Glutamatergic neuron (in vitro differentiated cells): Measurements from ENCODE around the gene FEZ2. TPM values are rescaled to one million over a fixed set of nuclear protein-coding genes. Genes with fewer than 3 reads are reported as not detected.

Experiments
- DNase-seq: peaks from one replicate; pipeline ENCODE4 v3.0.0; 2022
- H3K27ac Mint-ChIP-seq: one replicate; pipeline ENCODE4 v1.8.0; 2020; ENCODE audit warnings: mild to moderate bottlenecking, mixed read lengths, inconsistent platforms; ENCODE audit not compliant: unreplicated experiment
- H3K27me3 Mint-ChIP-seq: one replicate; pipeline ENCODE4 v1.8.0; 2020; ENCODE audit warnings: mild to moderate bottlenecking, moderate library complexity, mixed read lengths, inconsistent platforms; ENCODE audit not compliant: unreplicated experiment
- H3K36me3 Mint-ChIP-seq: one replicate; pipeline ENCODE4 v1.8.0; 2020; ENCODE audit warnings: mild to moderate bottlenecking, mixed read lengths, inconsistent platforms; ENCODE audit not compliant: unreplicated experiment
- H3K4me1 Mint-ChIP-seq: one replicate; pipeline ENCODE4 v1.8.0; 2020; ENCODE audit warnings: mild to moderate bottlenecking, low read depth, mixed read lengths, inconsistent platforms; ENCODE audit not compliant: unreplicated experiment
- H3K4me3 Mint-ChIP-seq: one replicate; pipeline ENCODE4 v1.8.0; 2020; ENCODE audit warnings: mild to moderate bottlenecking, mixed read lengths, inconsistent platforms; ENCODE audit not compliant: unreplicated experiment
- H3K9me3 Mint-ChIP-seq: one replicate; pipeline ENCODE4 v1.8.0; 2020; ENCODE audit warnings: mild to moderate bottlenecking, moderate library complexity, mixed read lengths, inconsistent platforms; ENCODE audit not compliant: unreplicated experiment
- total RNA-seq: library from RNA; stranded (reverse); fragmentation: NEBNext Ultra II Directional; extraction: Animal tissue kit (Norgen Biotek cat#: 25700); gene quantifications from one replicate; pipeline ENCODE4 v1.2.1, GENCODE V29; 2021; ENCODE audit not compliant: unreplicated experiment
- TF ChIP-seq, protein P1 (sequence below): fragments of 200-600 bp; sonication (generic); IDR thresholded peaks from one replicate; pipeline ENCODE4 v1.5.0; 2021; ENCODE audit not compliant: partially characterized antibody, unreplicated experiment

FEZ2 gene
- total RNA-seq, 1 donor from 2014 or later, result 47.3 TPM

DNA sequence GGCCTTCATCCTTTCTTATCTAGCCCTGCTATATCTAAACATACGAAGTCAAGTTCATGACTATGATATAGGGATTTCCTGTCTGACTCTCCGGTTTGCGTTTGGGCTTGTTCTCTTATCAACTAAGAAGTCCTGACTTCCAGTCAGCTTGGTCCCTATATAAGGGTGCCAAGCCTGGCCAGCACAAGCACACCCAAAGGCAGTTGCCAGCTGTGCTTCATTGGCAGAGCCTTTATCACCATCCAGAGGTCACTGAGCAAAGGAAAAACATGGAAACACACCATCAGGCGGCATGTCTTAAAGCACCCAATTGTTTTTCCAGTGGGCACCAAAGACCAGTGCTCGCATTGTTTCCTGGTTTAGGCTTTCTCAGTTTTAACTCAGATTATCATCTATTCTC, 72.7 kb downstream of the FEZ2 start:
- Mint-ChIP-seq H3K36me3 (peaks cover 5% of the 10 kb centered on the region), H3K9me3 (no peaks in the 10 kb centered on the region), H3K27ac (no peak overlapping the region), H3K4me1 (peaks cover 2% of the 10 kb centered on the region), H3K27me3 (no peaks in the 10 kb centered on the region), H3K4me3 (no peak overlapping the region)
- TF ChIP-seq, protein P1, sequence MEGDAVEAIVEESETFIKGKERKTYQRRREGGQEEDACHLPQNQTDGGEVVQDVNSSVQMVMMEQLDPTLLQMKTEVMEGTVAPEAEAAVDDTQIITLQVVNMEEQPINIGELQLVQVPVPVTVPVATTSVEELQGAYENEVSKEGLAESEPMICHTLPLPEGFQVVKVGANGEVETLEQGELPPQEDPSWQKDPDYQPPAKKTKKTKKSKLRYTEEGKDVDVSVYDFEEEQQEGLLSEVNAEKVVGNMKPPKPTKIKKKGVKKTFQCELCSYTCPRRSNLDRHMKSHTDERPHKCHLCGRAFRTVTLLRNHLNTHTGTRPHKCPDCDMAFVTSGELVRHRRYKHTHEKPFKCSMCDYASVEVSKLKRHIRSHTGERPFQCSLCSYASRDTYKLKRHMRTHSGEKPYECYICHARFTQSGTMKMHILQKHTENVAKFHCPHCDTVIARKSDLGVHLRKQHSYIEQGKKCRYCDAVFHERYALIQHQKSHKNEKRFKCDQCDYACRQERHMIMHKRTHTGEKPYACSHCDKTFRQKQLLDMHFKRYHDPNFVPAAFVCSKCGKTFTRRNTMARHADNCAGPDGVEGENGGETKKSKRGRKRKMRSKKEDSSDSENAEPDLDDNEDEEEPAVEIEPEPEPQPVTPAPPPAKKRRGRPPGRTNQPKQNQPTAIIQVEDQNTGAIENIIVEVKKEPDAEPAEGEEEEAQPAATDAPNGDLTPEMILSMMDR, result no peak
- no peak for DNase-seq

DNA sequence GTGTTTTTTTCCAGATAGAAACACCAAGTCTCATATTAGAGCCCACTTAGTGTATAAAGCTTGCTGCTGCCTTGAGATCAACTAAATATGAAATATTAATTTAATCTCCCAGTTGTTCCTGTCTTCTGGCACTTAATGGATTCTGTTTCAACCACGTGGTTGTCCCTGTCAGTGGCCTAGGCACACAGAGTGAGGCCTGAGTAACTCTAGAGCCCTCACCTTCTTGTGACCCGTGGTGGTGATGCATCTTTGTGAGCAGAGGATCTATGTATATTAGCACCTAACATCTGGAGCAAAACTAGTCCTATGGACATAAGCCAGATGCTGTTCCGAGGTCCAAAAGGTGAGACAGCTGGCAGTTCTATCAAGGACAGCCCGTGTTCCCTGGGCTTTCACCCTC, 74.8 kb downstream of the FEZ2 start:
- Mint-ChIP-seq H3K9me3 (no peaks in the 10 kb centered on the region), H3K36me3 (peaks cover 5% of the 10 kb centered on the region), H3K4me1 (peaks cover 2% of the 10 kb centered on the region), H3K27me3 (no peaks in the 10 kb centered on the region), H3K27ac (no peak overlapping the region), H3K4me3 (no peak overlapping the region)
- no peak for DNase-seq
- TF ChIP-seq, protein P1, result no peak

DNA sequence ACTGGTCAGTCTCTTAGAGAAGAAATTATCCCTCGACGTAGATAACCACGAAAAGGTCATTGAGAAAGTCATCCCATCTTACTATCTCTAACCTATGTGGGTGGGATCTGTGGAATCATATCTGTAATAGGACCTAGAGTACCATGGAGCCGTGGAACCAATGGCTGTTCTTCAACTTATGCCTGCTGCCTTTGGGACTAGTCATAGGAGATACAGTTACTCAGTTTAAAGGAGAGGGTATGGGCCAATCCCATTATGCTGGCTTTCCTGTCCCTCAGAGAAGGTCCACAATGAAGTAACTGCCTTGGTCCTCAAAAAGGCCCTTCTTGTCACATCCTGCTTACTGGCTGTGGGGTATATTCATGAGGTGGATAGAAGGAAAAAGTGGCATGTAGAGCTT, 77.5 kb downstream of the FEZ2 start:
- Mint-ChIP-seq H3K4me3 (no peak overlapping the region), H3K4me1 (peaks cover 2% of the 10 kb centered on the region), H3K36me3 (peaks cover 5% of the 10 kb centered on the region), H3K27ac (no peak overlapping the region), H3K9me3 (no peaks in the 10 kb centered on the region), H3K27me3 (no peaks in the 10 kb centered on the region)
- no peak for DNase-seq
- TF ChIP-seq, protein P1, result no peak

DNA sequence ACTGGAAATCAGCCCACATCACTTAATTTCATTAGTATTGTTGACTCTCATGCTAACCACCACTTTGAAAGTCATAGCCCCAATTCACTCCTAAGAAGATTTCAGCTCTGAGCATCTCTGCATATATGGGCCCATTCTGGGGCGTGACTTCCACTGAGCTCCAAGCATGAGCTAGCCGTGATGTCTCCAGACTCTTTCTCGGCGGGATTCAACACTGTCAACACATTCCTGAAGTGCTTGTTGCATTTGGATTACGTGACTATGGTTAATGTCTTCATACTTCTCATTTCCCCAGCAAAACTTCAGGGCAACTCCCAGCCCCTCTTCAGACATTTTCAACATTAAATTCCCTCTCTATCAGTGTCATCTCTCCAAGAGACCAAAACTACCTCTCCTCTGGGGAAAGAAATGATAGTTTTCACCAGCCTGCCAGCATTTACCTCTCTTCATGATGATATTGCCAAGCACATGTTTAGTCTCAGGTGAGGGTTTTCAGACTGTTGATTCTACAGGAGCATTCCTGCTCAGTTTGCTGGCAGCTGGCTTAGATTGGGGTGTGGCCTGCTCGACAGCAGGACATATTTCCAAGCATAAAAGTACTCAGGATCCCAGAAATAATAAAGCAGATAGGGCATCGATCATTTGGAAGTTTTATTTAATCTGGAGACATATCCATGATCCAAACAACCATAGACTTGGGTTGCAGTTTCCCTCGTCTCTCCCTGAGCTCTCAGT, 81.7 kb downstream of the FEZ2 start:
- TF ChIP-seq, protein P1, result no peak
- Mint-ChIP-seq H3K27ac (no peak overlapping the region), H3K36me3 (no peaks in the 10 kb centered on the region), H3K4me1 (peaks cover 27% of the 10 kb centered on the region), H3K4me3 (no peak overlapping the region), H3K27me3 (peaks cover 10% of the 10 kb centered on the region), H3K9me3 (peaks cover 12% of the 10 kb centered on the region)
- DNase-seq, result no peak

DNA sequence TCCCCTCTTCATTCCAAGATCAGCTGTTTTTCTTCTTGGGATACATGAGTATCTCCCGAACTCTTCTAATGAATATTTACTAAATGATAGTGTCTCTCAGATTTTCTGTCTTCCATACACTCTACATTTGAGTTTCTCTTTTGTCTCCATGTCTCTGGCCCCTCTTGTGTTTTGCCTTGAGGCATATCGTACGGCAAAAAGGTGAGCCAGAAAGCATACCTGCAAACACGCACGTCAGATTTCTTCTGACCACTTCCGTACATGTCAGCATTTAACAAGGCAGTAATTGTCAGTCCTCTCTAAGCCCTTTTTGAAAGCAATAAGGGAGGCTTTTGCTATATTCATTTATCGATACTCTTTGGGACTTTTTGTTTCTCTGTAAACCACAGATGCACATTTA, 82.4 kb downstream of the FEZ2 start:
- Mint-ChIP-seq H3K4me1 (peaks cover 26% of the 10 kb centered on the region), H3K4me3 (no peak overlapping the region), H3K27ac (no peak overlapping the region), H3K36me3 (no peaks in the 10 kb centered on the region), H3K27me3 (peaks cover 10% of the 10 kb centered on the region), H3K9me3 (peaks cover 12% of the 10 kb centered on the region)
- TF ChIP-seq, protein P1, result no peak
- DNase-seq, result no peak
